ENCODE results near the gene SETD5.

SETD5 gene, protein sequence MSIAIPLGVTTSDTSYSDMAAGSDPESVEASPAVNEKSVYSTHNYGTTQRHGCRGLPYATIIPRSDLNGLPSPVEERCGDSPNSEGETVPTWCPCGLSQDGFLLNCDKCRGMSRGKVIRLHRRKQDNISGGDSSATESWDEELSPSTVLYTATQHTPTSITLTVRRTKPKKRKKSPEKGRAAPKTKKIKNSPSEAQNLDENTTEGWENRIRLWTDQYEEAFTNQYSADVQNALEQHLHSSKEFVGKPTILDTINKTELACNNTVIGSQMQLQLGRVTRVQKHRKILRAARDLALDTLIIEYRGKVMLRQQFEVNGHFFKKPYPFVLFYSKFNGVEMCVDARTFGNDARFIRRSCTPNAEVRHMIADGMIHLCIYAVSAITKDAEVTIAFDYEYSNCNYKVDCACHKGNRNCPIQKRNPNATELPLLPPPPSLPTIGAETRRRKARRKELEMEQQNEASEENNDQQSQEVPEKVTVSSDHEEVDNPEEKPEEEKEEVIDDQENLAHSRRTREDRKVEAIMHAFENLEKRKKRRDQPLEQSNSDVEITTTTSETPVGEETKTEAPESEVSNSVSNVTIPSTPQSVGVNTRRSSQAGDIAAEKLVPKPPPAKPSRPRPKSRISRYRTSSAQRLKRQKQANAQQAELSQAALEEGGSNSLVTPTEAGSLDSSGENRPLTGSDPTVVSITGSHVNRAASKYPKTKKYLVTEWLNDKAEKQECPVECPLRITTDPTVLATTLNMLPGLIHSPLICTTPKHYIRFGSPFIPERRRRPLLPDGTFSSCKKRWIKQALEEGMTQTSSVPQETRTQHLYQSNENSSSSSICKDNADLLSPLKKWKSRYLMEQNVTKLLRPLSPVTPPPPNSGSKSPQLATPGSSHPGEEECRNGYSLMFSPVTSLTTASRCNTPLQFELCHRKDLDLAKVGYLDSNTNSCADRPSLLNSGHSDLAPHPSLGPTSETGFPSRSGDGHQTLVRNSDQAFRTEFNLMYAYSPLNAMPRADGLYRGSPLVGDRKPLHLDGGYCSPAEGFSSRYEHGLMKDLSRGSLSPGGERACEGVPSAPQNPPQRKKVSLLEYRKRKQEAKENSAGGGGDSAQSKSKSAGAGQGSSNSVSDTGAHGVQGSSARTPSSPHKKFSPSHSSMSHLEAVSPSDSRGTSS (N-terminal part only)

GRCh38 chr3:9397332-9397905 is at the start of gene SETD5:
SETD5 (plus strand) TSS chr3:9397615; CDS start chr3:9428939, 31,324 bp downstream.
- DNase-seq (ENCODE audit: low read depth) = peak; percentile 99

DNA sequence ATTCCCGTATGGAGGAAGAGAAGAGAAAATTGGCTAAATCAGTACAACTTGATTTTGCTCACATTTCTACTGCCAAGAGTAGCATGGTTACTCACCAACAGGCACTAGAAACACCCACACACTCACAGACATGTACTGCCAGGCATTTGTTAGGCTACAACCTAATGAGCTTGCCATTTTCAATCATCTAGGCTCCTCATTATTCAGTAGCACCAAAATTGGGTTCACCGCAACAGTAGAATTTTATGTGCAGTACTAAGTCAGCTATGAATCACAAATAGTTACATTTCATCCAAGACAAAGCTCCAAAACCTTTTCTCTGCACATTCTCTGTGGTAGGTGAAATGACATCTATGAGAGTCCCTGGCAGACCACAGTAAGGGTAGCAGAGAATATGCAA is 49.5 kb upstream of the SETD5 start:
- no peak for DNase-seq (ENCODE audit: low read depth)

DNA sequence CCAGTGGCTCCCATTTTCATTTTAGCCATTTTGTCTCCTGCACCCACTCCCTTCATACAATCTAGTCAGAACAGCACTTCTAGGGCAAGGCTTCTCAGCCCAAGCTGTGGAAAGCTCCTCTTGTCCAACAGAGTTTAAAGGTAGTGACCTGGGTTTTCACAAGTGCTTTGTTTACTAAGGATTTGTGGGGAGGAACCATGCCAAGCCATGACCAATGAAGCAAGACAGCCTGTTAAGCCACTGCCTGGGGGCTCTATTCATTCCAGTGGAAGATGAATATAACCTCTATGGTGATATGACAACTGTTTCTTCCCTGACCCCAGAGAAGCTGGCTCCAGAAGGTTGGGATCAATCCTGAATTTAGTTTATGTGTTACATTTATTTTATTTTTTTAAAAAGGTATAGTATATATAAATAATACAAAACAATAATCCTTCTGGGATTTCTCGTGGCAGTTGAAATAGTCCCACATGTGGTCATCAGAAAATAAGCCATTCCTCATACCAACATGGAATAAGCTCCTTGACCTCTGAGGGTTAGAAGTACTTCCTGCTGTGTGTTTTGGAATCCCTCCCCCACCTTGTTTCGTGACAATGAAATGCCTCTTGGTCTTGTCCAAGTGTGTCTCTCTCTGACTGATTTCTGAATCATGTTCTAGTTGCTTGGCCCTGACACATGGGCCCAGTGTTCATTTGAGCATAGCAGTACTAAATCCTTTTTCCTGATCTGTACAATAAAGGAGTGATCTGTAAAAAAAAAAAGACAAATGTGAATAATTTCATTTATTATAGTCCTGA is 47.9 kb upstream of the SETD5 start:
- DNase-seq (ENCODE audit: low read depth) = no peak

- DNase-seq (ENCODE audit: low read depth) = no peak
Measured at GRCh38 chr3:9351709-9352126, 45.7 kb upstream of the SETD5 start.

DNA sequence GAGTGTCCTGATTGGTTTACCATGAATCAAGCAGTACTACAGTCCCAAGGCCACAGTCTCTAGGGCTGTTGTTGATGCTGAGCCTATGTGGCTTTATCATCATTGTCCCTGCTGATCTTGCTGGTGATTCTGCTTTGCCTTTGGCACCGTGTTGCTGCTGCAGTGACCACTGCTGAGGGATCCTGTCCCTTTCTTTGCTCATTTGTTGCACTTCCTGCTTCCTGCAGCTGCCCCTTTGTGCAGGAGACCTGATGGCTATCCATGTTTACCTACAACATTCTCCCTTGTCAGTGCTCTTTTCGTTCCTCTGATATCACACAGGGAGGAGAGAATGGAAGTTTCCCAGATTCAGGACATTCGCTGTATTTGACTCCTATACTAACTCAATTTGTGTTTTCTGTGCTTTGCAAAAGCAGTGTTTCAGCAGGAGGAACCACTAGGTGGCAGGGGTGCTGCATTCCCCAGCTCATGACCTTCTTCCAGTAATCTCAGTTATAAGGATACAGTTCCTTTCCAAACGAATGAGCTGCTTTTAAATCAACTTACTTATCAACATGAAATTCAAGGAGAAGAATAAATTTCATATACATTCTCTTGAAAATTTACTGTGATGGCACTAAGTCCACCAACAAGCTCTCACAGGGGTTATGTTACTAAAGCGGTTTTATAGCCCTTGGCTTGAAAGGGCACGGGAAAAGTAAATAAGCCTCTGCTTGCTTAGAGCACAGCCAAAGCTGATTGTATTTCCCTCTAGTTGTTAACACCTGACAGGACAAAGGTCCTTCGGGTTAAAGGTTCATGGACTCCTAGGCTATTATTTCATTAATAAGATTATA is 44.3 kb upstream of the SETD5 start:
- DNase-seq (ENCODE audit: low read depth) = no peak

GRCh38 chr3:9361691-9362388 is 35.6 kb upstream of the SETD5 start:
- no peak for DNase-seq (ENCODE audit: low read depth)

DNA sequence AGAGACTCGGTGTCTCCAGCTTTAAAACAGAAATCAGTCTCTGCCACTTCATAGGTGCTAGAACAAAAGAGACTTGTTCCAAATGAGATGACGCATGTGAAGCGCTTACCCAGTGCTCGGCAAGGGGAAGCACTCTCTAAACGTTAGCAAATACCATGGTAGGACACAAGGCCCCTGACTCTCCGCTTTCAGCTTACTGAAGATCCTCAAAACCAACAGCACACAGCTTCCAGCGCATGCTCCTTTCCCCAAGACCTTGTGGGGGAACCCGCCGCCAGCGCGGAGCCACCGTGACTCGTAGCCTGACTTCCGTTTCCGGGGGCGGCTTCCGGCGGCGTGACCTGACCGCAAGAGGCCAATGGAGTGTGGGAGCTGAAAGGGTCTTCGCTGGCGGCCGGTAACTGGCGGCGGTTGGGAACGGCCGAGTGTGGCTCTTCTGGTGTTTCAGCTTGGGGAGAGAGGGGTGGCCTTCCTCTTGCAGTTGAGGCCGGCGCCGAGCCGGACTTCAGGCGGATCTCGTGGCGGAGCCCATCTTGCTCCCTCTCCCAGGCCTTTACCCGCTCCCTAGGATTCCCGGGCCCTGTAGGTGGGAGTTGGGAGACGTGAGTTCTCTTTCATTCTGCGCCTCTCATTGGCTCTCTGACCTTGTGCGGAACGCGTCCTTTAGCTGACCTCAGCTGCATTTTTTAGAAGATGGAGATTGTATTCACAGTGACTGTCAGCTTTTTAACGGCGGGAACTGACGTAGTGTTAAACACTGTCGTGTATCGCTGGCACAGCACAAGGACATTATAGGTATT is 34.5 kb upstream of the SETD5 start, which contains the start of gene THUMPD3:
THUMPD3 (plus strand) TSS at position 324 of the 800 bp plus-strand sequence. CDS start 2,015 bp downstream, outside the sequence.
- peak; percentile 91 for DNase-seq (ENCODE audit: low read depth)

DNA sequence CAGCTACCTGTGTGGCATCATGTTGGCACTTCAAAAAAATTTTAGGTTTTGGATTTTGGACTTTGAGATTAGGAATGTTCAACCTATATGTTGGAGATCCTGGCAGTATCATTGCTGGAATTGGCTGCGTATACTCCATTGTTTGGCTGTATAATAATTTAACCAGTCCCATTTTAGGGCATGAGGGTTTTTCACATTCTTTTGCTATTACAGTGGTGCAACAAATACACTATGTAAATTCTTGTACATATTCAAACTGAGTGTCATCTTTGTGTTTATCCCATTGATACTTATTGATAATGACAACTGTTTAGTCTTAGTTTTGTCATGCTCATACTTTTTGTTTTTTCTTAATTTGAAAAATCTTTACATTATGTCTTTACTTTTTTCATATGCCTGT is 27.9 kb upstream of the SETD5 start:
- no peak for DNase-seq (ENCODE audit: low read depth)

DNA sequence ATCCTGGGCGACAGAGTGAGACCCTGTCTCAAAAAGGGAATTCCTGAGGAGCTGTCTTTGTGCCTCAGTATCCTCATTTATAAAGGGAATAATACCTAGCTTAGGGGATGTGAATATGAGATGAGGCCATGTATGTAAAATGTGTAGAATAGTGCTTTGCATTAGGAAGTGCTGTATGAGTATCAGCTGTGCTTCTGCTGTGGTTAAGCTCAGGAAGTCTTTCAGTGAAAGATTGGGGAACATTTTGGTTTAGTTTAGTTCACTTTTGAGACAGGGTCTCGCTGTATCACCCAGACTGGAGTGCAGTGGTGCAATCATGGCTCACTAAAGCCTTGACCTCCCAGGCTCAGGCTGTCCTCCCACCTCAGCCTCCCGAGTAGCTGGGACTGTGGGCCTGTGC is 23.9 kb upstream of the SETD5 start:
- no peak for DNase-seq (ENCODE audit: low read depth)

DNA sequence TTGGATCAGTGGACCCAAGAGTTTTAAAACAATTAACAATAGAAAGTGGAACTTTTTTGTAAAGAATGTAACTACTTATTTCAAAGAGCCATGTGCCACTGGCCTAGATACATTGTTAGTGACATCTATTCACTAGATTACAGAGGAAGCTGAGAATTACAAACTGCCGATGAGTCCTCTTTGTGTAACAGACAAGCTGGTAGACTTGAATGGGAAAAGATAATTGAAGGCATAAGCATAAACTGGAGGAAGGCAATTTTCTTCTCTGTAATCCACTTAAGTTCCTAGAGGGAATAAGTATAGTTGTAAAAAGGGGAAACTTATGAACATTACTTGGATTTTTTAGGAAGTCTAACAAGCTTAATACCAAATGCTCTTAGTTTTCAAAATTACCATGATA is 19.4 kb upstream of the SETD5 start:
- DNase-seq (ENCODE audit: low read depth) = no peak

GRCh38 chr3:9379327-9379726 is 18.1 kb upstream of the SETD5 start:
- DNase-seq (ENCODE audit: low read depth) = no peak

DNA sequence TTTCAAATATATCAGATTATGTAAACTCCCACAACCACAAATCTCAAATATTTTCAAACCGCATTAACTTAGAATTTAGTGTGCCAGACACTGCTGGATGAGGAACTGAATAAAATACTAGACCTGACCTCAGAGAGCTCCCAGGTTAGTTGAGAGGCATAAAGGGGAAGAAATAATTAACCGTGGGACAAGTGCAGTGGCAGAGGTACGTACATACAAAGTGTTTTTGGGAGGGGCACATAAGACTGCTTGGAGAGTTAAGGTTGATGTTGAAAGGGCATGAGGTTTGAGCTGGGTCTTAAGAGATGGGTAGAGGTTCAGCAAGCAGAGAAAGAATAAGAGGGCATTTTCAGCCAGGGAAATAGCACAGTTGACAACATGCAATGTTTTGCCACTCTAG is 17.4 kb upstream of the SETD5 start:
- DNase-seq (ENCODE audit: low read depth) = no peak

DNA sequence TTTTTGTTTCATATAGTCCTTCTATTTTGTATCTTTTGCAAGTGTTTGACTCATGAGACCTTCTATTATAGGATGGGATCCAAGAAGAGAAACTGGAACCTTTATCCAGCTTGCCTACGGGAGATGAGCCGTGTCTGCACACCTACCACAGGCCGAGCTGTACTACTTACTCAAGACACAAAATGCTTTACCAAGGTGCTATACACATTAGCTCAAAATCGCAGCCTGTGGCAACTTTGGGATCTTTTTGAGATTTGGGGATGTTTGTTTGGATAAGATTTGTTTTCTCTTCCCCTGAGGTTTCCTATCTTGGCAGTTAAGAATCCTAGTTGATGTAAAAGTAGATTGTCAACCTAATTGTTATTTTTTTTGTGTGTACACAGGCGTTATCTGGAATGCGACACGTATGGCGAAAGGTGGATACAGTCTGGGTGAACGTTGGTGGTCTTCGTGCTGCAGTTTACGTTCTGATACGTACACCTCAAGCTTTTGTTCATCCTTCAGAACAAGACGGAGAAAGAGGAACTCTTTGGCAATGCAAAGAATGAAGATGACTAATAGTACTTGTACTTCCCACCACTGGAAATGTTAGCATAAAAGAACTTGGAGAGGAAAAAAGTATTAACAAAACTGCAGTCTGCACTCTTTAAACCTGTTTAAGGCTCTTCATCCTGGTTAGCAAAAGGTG is 13.1 kb upstream of the SETD5 start:
- no peak for DNase-seq (ENCODE audit: low read depth)

GRCh38 chr3:9385187-9386077 is 12.0 kb upstream of the SETD5 start:
- DNase-seq (ENCODE audit: low read depth) = no peak

GRCh38 chr3:9386078-9386459 is 11.3 kb upstream of the SETD5 start:
- no peak for DNase-seq (ENCODE audit: low read depth)

GRCh38 chr3:9386501-9387321 is 10.7 kb upstream of the SETD5 start:
- DNase-seq (ENCODE audit: low read depth) = no peak
